GM20431 (cell line): ENCODE measurements around the gene ATAD2B.

Source experiments
- in situ Hi-C: fragments of 300-500 bp; cut with MseI, MboI; formaldehyde crosslinking; loops from one replicate; pipeline ENCODE4 v1.15.0; 2020; ENCODE audit warnings: low sequenced_read_pairs; ENCODE audit not compliant: unreplicated experiment

The ATAD2B gene

GRCh38 chr2:23843051-23843976 lies 83.6 kb downstream of the ATAD2B start:
- in situ Hi-C loops: no loop called here

DNA sequence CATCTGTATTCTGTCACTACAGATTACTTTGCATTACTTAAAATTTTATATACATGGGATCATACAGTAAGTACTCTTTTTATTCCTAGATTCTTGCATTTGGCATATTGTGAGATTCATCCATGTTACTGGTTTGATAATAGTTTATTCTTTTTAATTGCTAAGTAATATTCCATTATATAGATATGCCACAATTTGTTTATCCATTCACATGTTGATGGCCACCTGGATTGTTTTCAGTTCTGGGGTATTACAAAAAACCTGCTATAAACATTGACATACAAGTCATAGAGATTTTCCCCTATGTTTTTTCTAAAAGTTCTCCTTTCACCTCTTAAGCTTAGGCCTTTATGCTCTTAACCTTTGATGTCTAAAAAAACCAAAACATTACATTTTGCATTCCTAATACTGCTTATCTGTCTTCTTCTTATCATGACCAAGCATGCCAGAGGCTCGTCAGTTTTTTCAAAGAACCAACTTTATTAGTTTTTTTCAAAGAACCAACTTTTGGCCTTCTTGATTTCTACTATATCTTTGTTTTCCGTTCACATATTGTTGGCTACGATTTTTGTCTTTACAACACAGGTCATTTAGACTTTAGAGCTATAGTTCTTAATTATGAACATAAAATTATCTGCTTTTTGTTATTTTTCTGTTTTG lies 86.9 kb downstream of the ATAD2B start:
- in situ Hi-C loops: no loop called here

GRCh38 chr2:23838996-23839395 lies 87.9 kb downstream of the ATAD2B start:
- in situ Hi-C loops: no loop called here

- in situ Hi-C loops: no loop called here
These were observed 88.3 kb downstream of the ATAD2B start for GRCh38 chr2:23838581-23838980.

DNA sequence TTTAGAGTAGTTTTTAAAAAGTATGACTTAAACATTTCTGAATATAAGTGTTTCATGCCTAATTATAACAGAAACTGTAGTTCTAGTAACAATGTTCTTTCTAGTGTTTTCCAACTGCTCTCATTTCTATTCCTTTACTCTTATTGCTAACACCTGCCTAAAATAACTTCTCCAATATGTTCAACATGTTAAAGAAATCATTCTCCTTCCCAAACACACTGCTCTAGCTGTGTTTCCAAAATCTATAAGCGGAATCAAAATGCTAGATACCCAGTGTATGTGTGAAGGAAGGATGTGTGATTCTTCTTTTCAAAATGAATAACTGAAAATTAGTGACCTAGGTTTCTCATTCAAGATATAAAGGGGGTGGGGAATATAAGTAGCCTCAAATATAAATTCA lies 89.1 kb downstream of the ATAD2B start:
- in situ Hi-C loops: no loop called here

GRCh38 chr2:23836971-23837565 lies 89.9 kb downstream of the ATAD2B start:
- in situ Hi-C loops: no loop called here

- in situ Hi-C loops: no loop called here
These were observed 90.4 kb downstream of the ATAD2B start for GRCh38 chr2:23836505-23836904.

- in situ Hi-C loops: no loop called here
These were observed 90.9 kb downstream of the ATAD2B start for GRCh38 chr2:23835988-23836387.

DNA sequence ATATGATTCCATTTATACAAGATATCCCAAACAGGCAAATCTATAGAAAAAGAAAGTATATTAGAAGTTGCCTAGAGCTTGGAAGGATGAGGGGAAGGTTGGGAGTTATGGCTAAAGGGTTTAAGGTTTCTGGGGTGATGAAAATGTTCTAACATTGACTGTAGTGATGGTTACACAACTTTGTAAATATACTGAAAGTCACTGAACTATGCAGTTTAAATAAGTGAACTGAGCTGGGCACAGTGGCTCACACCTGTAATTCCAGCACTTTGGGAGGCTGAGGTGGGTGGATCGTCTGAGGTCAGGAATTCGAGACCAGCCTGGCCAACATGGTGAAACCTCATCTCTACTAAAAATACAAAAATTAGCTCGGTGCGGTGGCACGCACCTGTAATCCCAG lies 91.5 kb downstream of the ATAD2B start:
- in situ Hi-C loops: no loop called here

GRCh38 chr2:23828986-23829385 lies 97.9 kb downstream of the ATAD2B start:
- in situ Hi-C loops: no loop called here

DNA sequence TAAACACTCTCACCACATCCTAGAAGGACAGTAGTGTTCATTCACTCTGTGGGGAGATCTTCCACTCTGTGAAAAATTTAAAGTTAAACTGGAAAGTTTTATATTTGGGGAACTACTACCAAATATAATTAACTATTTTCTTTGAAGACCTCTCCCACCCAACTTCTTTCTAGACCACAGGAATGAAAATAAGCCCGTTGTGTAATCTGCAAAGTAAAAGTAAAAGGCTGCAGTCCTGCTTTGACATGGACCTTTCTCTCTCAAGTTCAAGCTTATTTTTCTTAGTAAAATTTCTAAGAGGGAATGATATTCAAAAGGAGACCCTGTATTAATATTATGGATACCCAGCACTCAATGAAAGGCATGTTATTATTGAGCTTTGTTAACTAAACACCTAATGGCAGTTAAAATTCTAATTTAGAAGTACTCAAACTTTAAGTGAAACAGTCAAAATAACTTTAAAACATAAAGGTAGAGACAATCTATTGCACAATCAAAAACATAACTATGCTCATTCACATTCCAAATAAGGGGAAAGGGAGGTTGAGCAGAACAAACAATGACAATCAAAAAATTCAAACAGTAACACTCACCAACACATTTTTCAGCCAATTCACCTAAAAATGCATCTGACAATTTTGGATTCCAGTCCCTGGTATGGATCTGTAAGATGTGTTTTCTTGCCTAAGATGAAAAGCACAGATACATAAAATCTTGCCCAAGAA lies 98.5 kb downstream of the ATAD2B start:
- in situ Hi-C loops: no loop called here

GRCh38 chr2:23827287-23827686 lies 99.6 kb downstream of the ATAD2B start:
- in situ Hi-C loops: no loop called here

DNA sequence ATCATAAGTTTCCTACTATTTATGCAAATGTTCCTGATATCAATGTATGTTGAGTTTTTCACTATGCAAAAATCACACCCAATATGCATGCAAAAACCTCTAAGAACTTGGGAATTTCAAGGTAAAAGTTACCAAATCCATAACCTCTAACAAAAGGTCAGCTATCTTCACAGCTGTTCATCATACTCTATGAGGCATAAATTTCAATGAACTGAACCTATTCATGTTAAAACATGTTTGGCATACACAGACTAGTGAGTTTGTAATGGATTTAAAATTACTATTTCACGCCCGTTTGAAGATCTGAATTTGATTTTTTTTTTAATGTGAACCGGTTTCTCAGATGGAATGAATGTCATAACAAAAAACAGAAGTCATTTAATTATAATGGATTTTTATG lies 100.2 kb downstream of the ATAD2B start:
- in situ Hi-C loops: no loop called here

- in situ Hi-C loops: no loop called here
These were observed 100.9 kb downstream of the ATAD2B start for GRCh38 chr2:23826040-23826439.

- in situ Hi-C loops: loop anchor here (25.0 kb wide), 1 partner anchor 238 kb away; no protein-coding TSS in a partner anchor
These were observed 102.1 kb downstream of the ATAD2B start for GRCh38 chr2:23824777-23825212.

- in situ Hi-C loops: loop anchor here (25.0 kb wide), 1 partner anchor 238 kb away; no protein-coding TSS in a partner anchor
These were observed 103.1 kb downstream of the ATAD2B start for GRCh38 chr2:23823863-23824262.

DNA sequence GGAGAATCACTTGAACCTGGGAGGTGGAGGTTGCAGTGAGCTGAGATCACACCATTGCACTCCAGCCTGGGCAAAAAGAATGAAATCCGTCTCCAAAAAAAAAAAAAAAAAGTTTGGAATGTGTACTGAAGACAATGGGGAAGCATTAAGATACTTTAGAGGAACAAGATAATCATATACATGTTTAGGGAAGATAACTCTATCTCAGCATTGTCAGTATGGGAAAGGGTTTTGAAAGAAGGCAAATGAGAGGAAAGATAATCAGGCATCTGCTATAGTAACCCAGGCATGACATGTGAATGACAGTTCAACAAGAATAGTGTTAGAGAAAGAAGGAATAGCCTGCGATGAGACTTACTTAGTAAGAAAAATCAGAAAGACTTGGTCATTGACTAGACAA lies 112.0 kb downstream of the ATAD2B start:
- in situ Hi-C loops: loop anchor here (25.0 kb wide), 1 partner anchor 247 kb away; no protein-coding TSS in a partner anchor

DNA sequence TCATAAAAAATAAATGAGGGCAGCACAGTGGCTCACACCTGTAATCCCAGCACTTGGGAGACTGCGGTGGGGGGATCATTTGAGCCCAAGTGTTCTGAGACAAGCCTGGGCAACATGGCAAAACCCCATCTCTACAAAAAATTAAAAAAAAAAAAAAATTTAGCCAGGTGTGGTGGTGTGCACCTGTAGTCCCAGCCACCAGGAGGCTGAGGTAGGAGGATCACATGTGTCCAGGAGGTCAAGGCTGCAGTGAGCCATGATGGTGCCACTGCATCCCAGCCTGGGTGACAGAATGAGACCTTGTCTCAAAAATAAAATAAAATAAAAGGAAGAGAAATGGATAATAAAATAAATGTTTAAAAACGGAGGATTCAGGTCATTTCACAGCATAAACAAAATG lies 113.5 kb downstream of the ATAD2B start:
- in situ Hi-C loops: loop anchor here (25.0 kb wide), 1 partner anchor 249 kb away; no protein-coding TSS in a partner anchor

- in situ Hi-C loops: loop anchor here (25.0 kb wide), 1 partner anchor 253 kb away; no protein-coding TSS in a partner anchor
These were observed 117.8 kb downstream of the ATAD2B start for GRCh38 chr2:23809150-23809549.
